ENCODE measurements around the gene KCNK2. TPM values are rescaled to one million over a fixed set of nuclear protein-coding genes. Genes with fewer than 3 reads are reported as not detected.

KCNK2 gene
- polyA plus RNA-seq, 3 donors = not detected

DNA sequence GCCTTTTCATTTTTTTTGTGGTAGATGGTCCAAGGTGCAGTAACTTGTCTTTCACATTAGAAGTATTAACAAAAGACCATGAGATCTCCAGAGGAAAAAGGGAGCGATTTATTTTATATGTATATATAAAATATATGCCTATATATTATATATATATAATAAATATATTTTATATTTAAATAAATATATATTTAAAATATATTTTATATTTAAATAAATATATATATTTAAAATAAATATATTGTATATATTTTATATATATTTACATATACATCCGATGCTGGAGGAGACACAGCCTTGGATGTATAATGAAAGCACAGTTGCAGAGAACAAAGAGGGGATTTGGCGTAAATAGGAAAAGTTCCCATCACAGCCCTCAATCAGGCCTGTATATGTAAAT lies 182.1 kb downstream of the KCNK2 start:
- no peak for DNase-seq
- H3K36me3 Mint-ChIP-seq = no peaks in the 10 kb centered on the region
- H3K27ac Mint-ChIP-seq = no peak overlapping the region
- Histone ChIP-seq H3K27ac (ENCODE audit: low read depth in 1 of 2, low read length in 2 of 2) (no peak overlapping the region), H3K4me3 (replicated peaks in 1 of 3; ENCODE audit: low read depth in 2 of 3, low read length in 3 of 3) (no peak overlapping the region), H2AFZ (ENCODE audit: insufficient read depth, low read depth, low read length, poor library complexity, severe bottlenecking) (no peak overlapping the region), H3K4me2 (replicated peaks; ENCODE audit: extremely low read depth, low read length, poor library complexity, severe bottlenecking) (no peak overlapping the region), H4K20me1 (ENCODE audit: insufficient read depth, low read length) (no peaks in the 10 kb centered on the region), H3K36me3 (replicated peaks in 1 of 2; ENCODE audit: control insufficient read depth in 1 of 2, insufficient read depth in 2 of 2, low read length in 2 of 2) (no peaks in the 10 kb centered on the region), H3K4me1 (ENCODE audit: control insufficient read depth in 1 of 2, insufficient read depth in 2 of 2, low read length in 2 of 2) (no peaks in the 10 kb centered on the region), H3K79me2 (ENCODE audit: insufficient read depth, low read length) (no peaks in the 10 kb centered on the region), H3K27me3 (ENCODE audit: control insufficient read depth in 2 of 2, insufficient read depth in 2 of 2, low read length in 2 of 2) (no peaks in the 10 kb centered on the region), H3K9ac (ENCODE audit: insufficient read depth, low read length, poor library complexity, severe bottlenecking) (no peak overlapping the region), H3K9me3 (replicated peaks in 1 of 2; ENCODE audit: control insufficient read depth in 1 of 2, insufficient read depth in 1 of 2, low read length in 2 of 2) (peaks cover 0 to 3% of the 10 kb centered on the region in 2 donors)
- no peaks in the 10 kb centered on the region for H3K4me1 Mint-ChIP-seq
- intact Hi-C loops (cut with micrococcal nuclease) = no loop called here
- no peak overlapping the region for H3K4me3 Mint-ChIP-seq
- H3K27me3 Mint-ChIP-seq (ENCODE audit: low read depth in 3 of 3) = peaks cover 0 to 2% (median 0%) of the 10 kb centered on the region in 3 donors
- TF ChIP-seq, protein P1, sequence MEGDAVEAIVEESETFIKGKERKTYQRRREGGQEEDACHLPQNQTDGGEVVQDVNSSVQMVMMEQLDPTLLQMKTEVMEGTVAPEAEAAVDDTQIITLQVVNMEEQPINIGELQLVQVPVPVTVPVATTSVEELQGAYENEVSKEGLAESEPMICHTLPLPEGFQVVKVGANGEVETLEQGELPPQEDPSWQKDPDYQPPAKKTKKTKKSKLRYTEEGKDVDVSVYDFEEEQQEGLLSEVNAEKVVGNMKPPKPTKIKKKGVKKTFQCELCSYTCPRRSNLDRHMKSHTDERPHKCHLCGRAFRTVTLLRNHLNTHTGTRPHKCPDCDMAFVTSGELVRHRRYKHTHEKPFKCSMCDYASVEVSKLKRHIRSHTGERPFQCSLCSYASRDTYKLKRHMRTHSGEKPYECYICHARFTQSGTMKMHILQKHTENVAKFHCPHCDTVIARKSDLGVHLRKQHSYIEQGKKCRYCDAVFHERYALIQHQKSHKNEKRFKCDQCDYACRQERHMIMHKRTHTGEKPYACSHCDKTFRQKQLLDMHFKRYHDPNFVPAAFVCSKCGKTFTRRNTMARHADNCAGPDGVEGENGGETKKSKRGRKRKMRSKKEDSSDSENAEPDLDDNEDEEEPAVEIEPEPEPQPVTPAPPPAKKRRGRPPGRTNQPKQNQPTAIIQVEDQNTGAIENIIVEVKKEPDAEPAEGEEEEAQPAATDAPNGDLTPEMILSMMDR (IDR thresholded peaks at IDR 0.05) = no peak
- no CpG with 5 or more reads among the region's 3 CpGs for WGBS (ENCODE audit: insufficient coverage)
- H3K9me3 Mint-ChIP-seq = peaks cover 3 to 8% (median 5%) of the 10 kb centered on the region in 7 donors

DNA sequence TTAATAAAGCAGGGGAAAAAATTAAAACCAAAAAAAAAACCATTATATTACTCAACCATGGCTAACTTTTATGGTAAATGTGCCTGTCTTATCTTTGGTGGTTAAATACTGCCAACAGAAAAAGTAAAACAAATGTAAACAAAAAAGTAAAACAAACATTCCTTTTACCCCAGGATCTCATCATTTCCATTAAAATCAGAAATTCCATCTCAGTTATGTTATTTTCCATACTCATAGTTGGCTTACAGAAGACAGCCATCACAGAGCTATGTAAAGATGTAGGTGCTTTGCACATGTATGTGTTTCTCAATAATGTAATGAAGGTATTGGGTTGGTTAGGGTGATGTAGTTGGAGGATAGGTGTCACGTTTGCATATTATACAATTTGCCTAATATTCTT lies 185.0 kb downstream of the KCNK2 start:
- no peaks in the 10 kb centered on the region for H3K4me1 ChIP-seq (ENCODE audit: control insufficient read depth in 1 of 2, insufficient read depth in 2 of 2, low read length in 2 of 2)
- no peak overlapping the region for H3K27ac Mint-ChIP-seq
- H2AFZ ChIP-seq (ENCODE audit: insufficient read depth, low read depth, low read length, poor library complexity, severe bottlenecking) = no peak overlapping the region
- H3K79me2 ChIP-seq (ENCODE audit: insufficient read depth, low read length) = no peaks in the 10 kb centered on the region
- H3K27me3 Mint-ChIP-seq (ENCODE audit: low read depth in 3 of 3) = peaks cover 0 to 2% (median 0%) of the 10 kb centered on the region in 3 donors
- no peak overlapping the region for H3K4me3 Mint-ChIP-seq
- no peaks in the 10 kb centered on the region for H3K36me3 Mint-ChIP-seq
- no peaks in the 10 kb centered on the region for H4K20me1 ChIP-seq (ENCODE audit: insufficient read depth, low read length)
- H3K9ac ChIP-seq (ENCODE audit: insufficient read depth, low read length, poor library complexity, severe bottlenecking) = no peak overlapping the region
- H3K4me2 ChIP-seq (replicated peaks; ENCODE audit: extremely low read depth, low read length, poor library complexity, severe bottlenecking) = no peak overlapping the region
- no peaks in the 10 kb centered on the region for H3K36me3 ChIP-seq (replicated peaks in 1 of 2; ENCODE audit: control insufficient read depth in 1 of 2, insufficient read depth in 2 of 2, low read length in 2 of 2)
- H3K4me1 Mint-ChIP-seq = no peaks in the 10 kb centered on the region
- intact Hi-C loops (cut with micrococcal nuclease) = no loop called here
- TF ChIP-seq, protein P1 (IDR thresholded peaks at IDR 0.05) = no peak
- peaks cover 1 to 15% (median 10%) of the 10 kb centered on the region in 7 donors for H3K9me3 Mint-ChIP-seq
- no peak overlapping the region for H3K4me3 ChIP-seq (replicated peaks in 1 of 3; ENCODE audit: low read depth in 2 of 3, low read length in 3 of 3)
- no peaks in the 10 kb centered on the region for H3K27me3 ChIP-seq (ENCODE audit: control insufficient read depth in 2 of 2, insufficient read depth in 2 of 2, low read length in 2 of 2)
- peaks cover 0 to 7% of the 10 kb centered on the region in 2 donors for H3K9me3 ChIP-seq (replicated peaks in 1 of 2; ENCODE audit: control insufficient read depth in 1 of 2, insufficient read depth in 1 of 2, low read length in 2 of 2)
- no peak overlapping the region for H3K27ac ChIP-seq (ENCODE audit: low read depth in 1 of 2, low read length in 2 of 2)
- no peak for DNase-seq
- WGBS (ENCODE audit: insufficient coverage) = no CpG with 5 or more reads among the region's 1 CpG

Measured in CD14-positive monocyte (primary cell).